ENCODE measurements around the gene GPR62. TPM values are rescaled to one million over a fixed set of nuclear protein-coding genes. Genes with fewer than 3 reads are reported as not detected.

Gene GPR62
- total RNA-seq, 1 donor from 2014 or later = 0.57 TPM

- DNase-seq (ENCODE audit: low spot score) = peak; percentile 78
Observed at GRCh38 chr3:51955893-51956770, 951 bp downstream of the GPR62 start.

GRCh38 chr3:51957520-51958205 is 2.5 kb downstream of the GPR62 start:
- DNase-seq (ENCODE audit: low spot score) = no peak

GRCh38 chr3:51958603-51959521 is 3.7 kb downstream of the GPR62 start:
- DNase-seq (ENCODE audit: low spot score) = no peak

GRCh38 chr3:51959651-51960050 is 4.5 kb downstream of the GPR62 start:
- no peak for DNase-seq (ENCODE audit: low spot score)

GRCh38 chr3:51960386-51960785 is 5.2 kb downstream of the GPR62 start:
- no peak for DNase-seq (ENCODE audit: low spot score)

- no peak for DNase-seq (ENCODE audit: low spot score)
Observed at GRCh38 chr3:51961011-51961410, 5.8 kb downstream of the GPR62 start.

GRCh38 chr3:51961602-51962569 is 6.7 kb downstream of the GPR62 start:
- no peak for DNase-seq (ENCODE audit: low spot score)

GRCh38 chr3:51962854-51963530 is 7.8 kb downstream of the GPR62 start:
- no peak for DNase-seq (ENCODE audit: low spot score)

GRCh38 chr3:51963951-51964451 is 8.8 kb downstream of the GPR62 start:
- no peak for DNase-seq (ENCODE audit: low spot score)

- DNase-seq (ENCODE audit: low spot score) = no peak
Observed at GRCh38 chr3:51964521-51964920, 9.3 kb downstream of the GPR62 start.

GRCh38 chr3:51966016-51966415 is 10.8 kb downstream of the GPR62 start:
- no peak for DNase-seq (ENCODE audit: low spot score)

- DNase-seq (ENCODE audit: low spot score) = no peak
Observed at GRCh38 chr3:51966486-51966885, 11.3 kb downstream of the GPR62 start.

GRCh38 chr3:51966922-51967383 is 11.8 kb downstream of the GPR62 start:
- no peak for DNase-seq (ENCODE audit: low spot score)

- DNase-seq (ENCODE audit: low spot score) = no peak
Observed at GRCh38 chr3:51967384-51968169, 12.4 kb downstream of the GPR62 start, which contains the start of gene PCBP4. PCBP4 (minus strand) TSS chr3:51967454; CDS start chr3:51961240, 6,214 bp downstream.

GRCh38 chr3:51968170-51968775 is 13.1 kb downstream of the GPR62 start:
- no peak for DNase-seq (ENCODE audit: low spot score)

- DNase-seq (ENCODE audit: low spot score) = no peak
Observed at GRCh38 chr3:51968883-51969678, 13.9 kb downstream of the GPR62 start.

GRCh38 chr3:51969841-51970240 is 14.7 kb downstream of the GPR62 start:
- DNase-seq (ENCODE audit: low spot score) = no peak
